ENCODE data around the gene SALL1. TPM values are rescaled to one million over a fixed set of nuclear protein-coding genes. Genes with fewer than 3 reads are reported as not detected.

Gene SALL1
- polyA plus RNA-seq, 1 donor from 2014 or later = 0.22 TPM

DNA sequence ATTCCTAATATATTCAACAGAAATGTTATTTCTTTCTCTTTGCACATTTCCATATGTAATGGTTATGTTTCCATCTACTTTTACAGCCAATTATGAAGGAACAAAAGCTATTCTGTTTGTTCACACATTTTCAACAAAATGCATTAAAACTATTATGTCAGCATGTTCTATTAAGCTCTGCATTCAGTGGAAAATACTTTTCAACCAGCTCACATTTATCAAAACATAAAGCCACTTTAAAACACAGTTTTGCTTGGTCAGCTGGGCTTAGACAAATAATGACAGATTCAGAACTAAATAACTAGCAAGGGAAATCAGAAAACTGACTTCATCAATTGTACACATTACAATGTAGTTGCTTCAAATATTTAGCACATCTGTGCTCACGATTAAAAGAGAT is 6.9 kb downstream of the SALL1 start:
- Histone ChIP-seq H3K27me3 (ENCODE audit: insufficient read depth, low read depth, low read length) (peaks cover 7% of the 10 kb centered on the region), H3K4me2 (ENCODE audit: low read length) (no peak overlapping the region), H3K27ac (ENCODE audit: low read length) (no peak overlapping the region), H3K79me2 (replicated peaks; ENCODE audit: insufficient read depth, low read length) (peaks cover 100% of the 10 kb centered on the region), H2AFZ (ENCODE audit: low read depth, low read length) (no peak overlapping the region), H3K9me2 (ENCODE audit: insufficient read depth, low read length) (no peaks in the 10 kb centered on the region), H4K20me1 (ENCODE audit: insufficient read depth) (no peaks in the 10 kb centered on the region), H3K4me3 (ENCODE audit: low read length) (no peak overlapping the region), H3K9ac (ENCODE audit: low read length) (no peak overlapping the region), H3K36me3 (ENCODE audit: insufficient read depth, low read length) (no peaks in the 10 kb centered on the region), H3F3A (ENCODE audit: insufficient read depth, low read length, poor library complexity, severe bottlenecking) (no peaks in the 10 kb centered on the region), H3K9me3 (ENCODE audit: low read length) (no peaks in the 10 kb centered on the region)
- no peak for TF ChIP-seq EP300 (conservative IDR thresholded peaks at IDR 0.05; ENCODE audit: poor library complexity, severe bottlenecking)
- TF ChIP-seq RAD21 (conservative IDR thresholded peaks at IDR 0.05) = no peak
- TF ChIP-seq, protein P1, sequence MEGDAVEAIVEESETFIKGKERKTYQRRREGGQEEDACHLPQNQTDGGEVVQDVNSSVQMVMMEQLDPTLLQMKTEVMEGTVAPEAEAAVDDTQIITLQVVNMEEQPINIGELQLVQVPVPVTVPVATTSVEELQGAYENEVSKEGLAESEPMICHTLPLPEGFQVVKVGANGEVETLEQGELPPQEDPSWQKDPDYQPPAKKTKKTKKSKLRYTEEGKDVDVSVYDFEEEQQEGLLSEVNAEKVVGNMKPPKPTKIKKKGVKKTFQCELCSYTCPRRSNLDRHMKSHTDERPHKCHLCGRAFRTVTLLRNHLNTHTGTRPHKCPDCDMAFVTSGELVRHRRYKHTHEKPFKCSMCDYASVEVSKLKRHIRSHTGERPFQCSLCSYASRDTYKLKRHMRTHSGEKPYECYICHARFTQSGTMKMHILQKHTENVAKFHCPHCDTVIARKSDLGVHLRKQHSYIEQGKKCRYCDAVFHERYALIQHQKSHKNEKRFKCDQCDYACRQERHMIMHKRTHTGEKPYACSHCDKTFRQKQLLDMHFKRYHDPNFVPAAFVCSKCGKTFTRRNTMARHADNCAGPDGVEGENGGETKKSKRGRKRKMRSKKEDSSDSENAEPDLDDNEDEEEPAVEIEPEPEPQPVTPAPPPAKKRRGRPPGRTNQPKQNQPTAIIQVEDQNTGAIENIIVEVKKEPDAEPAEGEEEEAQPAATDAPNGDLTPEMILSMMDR (IDR thresholded peaks at IDR 0.05; ENCODE audit: poor library complexity, severe bottlenecking) = no peak
- TF ChIP-seq POLR2AphosphoS5 (IDR thresholded peaks at IDR 0.05) = no peak
- no peak for TF ChIP-seq SMC3 (conservative IDR thresholded peaks at IDR 0.05; ENCODE audit: poor library complexity)
- no peak for TF ChIP-seq TAF1 (IDR thresholded peaks at IDR 0.05; ENCODE audit: low read depth)
- no peak for TF ChIP-seq EZH2 (IDR thresholded peaks at IDR 0.05; ENCODE audit: borderline replicate concordance, insufficient read depth, low read length, poor library complexity, severe bottlenecking)
- TF ChIP-seq, protein P2, sequence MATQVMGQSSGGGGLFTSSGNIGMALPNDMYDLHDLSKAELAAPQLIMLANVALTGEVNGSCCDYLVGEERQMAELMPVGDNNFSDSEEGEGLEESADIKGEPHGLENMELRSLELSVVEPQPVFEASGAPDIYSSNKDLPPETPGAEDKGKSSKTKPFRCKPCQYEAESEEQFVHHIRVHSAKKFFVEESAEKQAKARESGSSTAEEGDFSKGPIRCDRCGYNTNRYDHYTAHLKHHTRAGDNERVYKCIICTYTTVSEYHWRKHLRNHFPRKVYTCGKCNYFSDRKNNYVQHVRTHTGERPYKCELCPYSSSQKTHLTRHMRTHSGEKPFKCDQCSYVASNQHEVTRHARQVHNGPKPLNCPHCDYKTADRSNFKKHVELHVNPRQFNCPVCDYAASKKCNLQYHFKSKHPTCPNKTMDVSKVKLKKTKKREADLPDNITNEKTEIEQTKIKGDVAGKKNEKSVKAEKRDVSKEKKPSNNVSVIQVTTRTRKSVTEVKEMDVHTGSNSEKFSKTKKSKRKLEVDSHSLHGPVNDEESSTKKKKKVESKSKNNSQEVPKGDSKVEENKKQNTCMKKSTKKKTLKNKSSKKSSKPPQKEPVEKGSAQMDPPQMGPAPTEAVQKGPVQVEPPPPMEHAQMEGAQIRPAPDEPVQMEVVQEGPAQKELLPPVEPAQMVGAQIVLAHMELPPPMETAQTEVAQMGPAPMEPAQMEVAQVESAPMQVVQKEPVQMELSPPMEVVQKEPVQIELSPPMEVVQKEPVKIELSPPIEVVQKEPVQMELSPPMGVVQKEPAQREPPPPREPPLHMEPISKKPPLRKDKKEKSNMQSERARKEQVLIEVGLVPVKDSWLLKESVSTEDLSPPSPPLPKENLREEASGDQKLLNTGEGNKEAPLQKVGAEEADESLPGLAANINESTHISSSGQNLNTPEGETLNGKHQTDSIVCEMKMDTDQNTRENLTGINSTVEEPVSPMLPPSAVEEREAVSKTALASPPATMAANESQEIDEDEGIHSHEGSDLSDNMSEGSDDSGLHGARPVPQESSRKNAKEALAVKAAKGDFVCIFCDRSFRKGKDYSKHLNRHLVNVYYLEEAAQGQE (IDR thresholded peaks at IDR 0.05; ENCODE audit: borderline replicate concordance) = no peak
- TF ChIP-seq MXI1 (conservative IDR thresholded peaks at IDR 0.05; ENCODE audit: poor library complexity, severe bottlenecking) = no peak

DNA sequence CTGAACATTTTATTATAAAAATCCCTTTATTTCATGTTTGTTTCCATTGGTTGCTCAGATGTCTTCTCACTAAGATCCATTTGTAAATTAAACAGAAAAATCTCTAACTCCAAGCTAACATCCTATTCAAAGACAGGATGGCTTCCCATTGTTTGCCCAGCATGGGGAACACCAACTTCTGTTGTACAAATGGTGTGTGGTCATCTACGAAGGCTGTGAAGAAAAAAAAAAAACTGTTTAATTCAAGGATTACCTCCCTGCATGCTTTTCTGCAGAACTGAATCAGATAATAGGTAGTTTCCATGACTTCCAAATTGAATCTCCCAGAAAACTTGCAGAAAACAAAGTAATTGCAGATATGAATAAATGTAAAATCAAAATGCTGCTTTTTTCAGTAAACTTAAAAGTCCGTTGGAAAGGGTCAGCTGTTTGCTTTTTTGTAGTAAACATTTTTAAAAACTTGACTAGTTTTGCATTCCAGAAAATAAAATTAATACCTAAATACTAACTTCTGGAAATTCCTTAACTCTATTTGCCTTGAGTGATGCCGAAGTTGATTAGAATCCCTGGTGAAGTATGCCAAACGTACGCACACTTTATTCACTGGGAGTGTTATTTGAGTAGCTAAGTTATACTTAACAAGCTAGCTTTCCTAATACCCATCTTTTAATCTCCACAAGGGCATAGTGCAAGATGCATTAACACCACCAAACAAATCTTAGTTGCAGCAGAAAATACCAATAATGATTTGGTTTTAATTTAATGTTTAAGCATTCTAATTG is 7.7 kb downstream of the SALL1 start:
- Histone ChIP-seq H3K9ac (ENCODE audit: low read length) (no peak overlapping the region), H4K20me1 (ENCODE audit: insufficient read depth) (no peaks in the 10 kb centered on the region), H3K79me2 (replicated peaks; ENCODE audit: insufficient read depth, low read length) (peaks cover 100% of the 10 kb centered on the region), H3K27ac (ENCODE audit: low read length) (no peak overlapping the region), H3K9me3 (ENCODE audit: low read length) (no peaks in the 10 kb centered on the region), H3K4me2 (ENCODE audit: low read length) (no peak overlapping the region), H3K27me3 (ENCODE audit: insufficient read depth, low read depth, low read length) (no peaks in the 10 kb centered on the region), H3K4me3 (ENCODE audit: low read length) (no peak overlapping the region), H3F3A (ENCODE audit: insufficient read depth, low read length, poor library complexity, severe bottlenecking) (no peaks in the 10 kb centered on the region), H3K36me3 (ENCODE audit: insufficient read depth, low read length) (no peaks in the 10 kb centered on the region), H2AFZ (ENCODE audit: low read depth, low read length) (no peak overlapping the region), H3K9me2 (ENCODE audit: insufficient read depth, low read length) (no peaks in the 10 kb centered on the region)
- TF ChIP-seq MXI1 (conservative IDR thresholded peaks at IDR 0.05; ENCODE audit: poor library complexity, severe bottlenecking) (no peak), TAF1 (IDR thresholded peaks at IDR 0.05; ENCODE audit: low read depth) (no peak), SMC3 (conservative IDR thresholded peaks at IDR 0.05; ENCODE audit: poor library complexity) (no peak), POLR2AphosphoS5 (IDR thresholded peaks at IDR 0.05) (no peak), EP300 (conservative IDR thresholded peaks at IDR 0.05; ENCODE audit: poor library complexity, severe bottlenecking) (no peak), RAD21 (conservative IDR thresholded peaks at IDR 0.05) (no peak), EZH2 (IDR thresholded peaks at IDR 0.05; ENCODE audit: borderline replicate concordance, insufficient read depth, low read length, poor library complexity, severe bottlenecking) (no peak)
- TF ChIP-seq, protein P1 (IDR thresholded peaks at IDR 0.05; ENCODE audit: poor library complexity, severe bottlenecking) = no peak
- TF ChIP-seq, protein P2 (IDR thresholded peaks at IDR 0.05; ENCODE audit: borderline replicate concordance) = no peak

All from neural cell (in vitro differentiated cells).